Cardiac fibroblast (primary cell): ENCODE data around the gene PTPRG.

Experiments
- DNase-seq, 2 donors: peaks; one replicate each; pipeline versions ENCODE4 v3.0.0 to v3.0.0-alpha.2; 2010; ENCODE audit warnings: low read depth in 2 of 2
- H3K4me3 ChIP-seq, 2 donors: replicated peaks in 1 of 2; 1 replicate in 1 of 2; 2 replicates in 1 of 2; pipeline ENCODE4 v1.5.1; 2011; ENCODE audit warnings: low read depth in 2 of 2, low read length in 2 of 2, mild to moderate bottlenecking in 2 of 2, moderate library complexity in 1 of 2
- TF ChIP-seq, protein P1 (sequence below): IDR thresholded peaks from one replicate; pipeline ENCODE4 v1.5.1; 2011; ENCODE audit warnings: low read depth, mild to moderate bottlenecking, low read length, inconsistent platforms

PTPRG gene

DNA sequence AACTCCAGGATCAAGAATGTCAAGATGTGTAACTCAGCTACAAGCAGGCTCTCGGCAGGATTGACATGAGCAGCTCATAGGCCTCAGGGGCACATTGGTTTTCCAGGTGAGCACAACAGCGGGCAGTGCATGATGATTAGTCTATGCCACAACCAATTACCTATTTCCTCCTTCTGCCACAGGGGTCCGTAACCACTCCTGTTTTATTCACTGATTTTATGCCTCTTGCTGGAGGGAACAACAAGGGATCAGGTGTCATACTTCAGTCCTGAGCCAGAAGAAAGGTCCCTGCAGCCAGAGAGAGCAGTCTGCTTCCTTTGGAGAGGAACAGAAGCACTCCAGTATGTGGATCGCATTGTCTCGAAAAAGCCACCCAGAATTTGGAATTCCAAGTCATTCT, 35.1 kb upstream of the PTPRG start:
- H3K4me3 ChIP-seq, result no peak overlapping the region
- TF ChIP-seq, protein P1, sequence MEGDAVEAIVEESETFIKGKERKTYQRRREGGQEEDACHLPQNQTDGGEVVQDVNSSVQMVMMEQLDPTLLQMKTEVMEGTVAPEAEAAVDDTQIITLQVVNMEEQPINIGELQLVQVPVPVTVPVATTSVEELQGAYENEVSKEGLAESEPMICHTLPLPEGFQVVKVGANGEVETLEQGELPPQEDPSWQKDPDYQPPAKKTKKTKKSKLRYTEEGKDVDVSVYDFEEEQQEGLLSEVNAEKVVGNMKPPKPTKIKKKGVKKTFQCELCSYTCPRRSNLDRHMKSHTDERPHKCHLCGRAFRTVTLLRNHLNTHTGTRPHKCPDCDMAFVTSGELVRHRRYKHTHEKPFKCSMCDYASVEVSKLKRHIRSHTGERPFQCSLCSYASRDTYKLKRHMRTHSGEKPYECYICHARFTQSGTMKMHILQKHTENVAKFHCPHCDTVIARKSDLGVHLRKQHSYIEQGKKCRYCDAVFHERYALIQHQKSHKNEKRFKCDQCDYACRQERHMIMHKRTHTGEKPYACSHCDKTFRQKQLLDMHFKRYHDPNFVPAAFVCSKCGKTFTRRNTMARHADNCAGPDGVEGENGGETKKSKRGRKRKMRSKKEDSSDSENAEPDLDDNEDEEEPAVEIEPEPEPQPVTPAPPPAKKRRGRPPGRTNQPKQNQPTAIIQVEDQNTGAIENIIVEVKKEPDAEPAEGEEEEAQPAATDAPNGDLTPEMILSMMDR, result no peak
- no peak for DNase-seq

GRCh38 chr3:61527011-61527410, 34.4 kb upstream of the PTPRG start:
- TF ChIP-seq, protein P1, result no peak
- H3K4me3 ChIP-seq, result no peak overlapping the region

GRCh38 chr3:61530355-61530754, 31.0 kb upstream of the PTPRG start:
- TF ChIP-seq, protein P1, result peak; percentile 61
- H3K4me3 ChIP-seq, result no peak overlapping the region
- DNase-seq, result peak; percentile 62 to 64

More at GRCh38 chr3:61527011-61527410, 34.4 kb upstream of the PTPRG start:
- DNase-seq, result no peak

DNA sequence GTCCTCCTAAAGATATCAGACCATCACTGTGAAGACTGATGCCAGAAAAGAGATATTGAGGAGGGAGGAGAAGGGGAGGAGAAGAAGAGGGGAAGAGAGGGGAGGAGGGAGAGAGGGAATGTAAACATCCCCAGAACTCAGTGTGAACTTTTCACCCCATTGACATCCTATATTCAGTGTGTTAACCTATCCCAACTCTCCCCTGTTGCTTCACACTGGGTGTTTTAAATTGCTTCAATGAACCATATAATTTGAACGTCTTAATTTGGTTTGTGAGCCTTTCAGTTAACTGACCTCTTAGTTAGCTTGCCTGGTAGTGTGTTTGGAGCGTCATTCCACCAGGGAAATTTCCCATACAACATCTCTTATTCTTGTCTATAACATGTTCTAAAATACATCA, 29.8 kb upstream of the PTPRG start:
- H3K4me3 ChIP-seq, result no peak overlapping the region
- TF ChIP-seq, protein P1, result no peak
- no peak for DNase-seq

DNA sequence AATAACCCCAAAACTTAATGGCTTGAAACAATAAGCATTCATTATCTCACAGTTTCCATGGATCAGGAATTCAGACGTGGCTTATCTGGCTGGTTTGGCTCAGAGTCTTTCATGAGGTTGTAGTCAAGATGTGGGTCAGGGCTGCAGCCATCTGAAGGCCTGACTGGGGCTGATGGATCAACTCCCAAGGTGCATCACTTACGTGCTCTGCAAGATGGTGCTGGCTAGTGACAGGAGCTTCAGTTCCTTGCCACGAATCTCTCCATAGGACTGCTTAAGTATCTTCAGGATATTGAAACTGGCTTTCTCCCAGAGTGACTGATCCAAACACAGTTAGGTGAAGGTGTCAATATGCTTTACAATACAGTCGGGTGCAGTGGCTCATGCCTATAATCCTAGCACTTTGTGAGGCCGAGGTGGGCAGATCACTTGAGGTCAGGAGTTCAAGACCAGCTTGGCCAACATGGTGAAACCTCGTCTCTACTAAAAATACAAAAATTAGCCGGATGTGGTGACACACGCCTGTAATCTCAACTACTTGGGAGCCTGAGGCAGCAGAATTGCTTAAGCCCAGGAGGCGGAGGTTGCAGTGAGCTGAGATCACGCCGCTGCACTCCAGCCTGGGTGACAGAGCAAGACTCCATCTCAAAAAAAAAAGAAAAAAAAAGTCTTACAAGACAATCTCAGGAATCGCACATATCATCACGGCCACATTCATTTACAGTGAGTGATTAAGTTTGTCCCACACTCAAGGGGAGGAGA, 28.5 kb upstream of the PTPRG start:
- TF ChIP-seq, protein P1, result no peak
- no peak overlapping the region for H3K4me3 ChIP-seq
- no peak for DNase-seq

DNA sequence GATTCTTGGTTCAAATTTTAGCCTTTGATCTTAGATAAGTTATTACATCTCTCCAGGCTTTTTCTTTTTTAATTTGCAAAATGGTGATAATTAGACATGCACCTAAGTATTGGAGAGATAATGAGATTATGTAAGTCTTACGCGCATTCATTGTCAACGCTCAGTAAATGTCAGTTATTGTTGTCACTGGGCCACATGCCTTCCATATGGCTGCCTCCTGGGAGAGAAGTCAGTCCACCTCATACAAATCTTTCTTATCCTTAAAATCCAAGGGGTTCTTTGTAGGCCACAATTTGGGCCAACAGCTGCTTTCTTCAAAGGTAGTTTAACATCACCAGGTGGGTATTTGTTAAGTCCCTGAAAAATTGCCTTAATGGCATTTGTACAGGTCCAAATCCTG, 25.5 kb upstream of the PTPRG start:
- H3K4me3 ChIP-seq, result no peak overlapping the region
- TF ChIP-seq, protein P1, result no peak
- DNase-seq, result no peak

DNA sequence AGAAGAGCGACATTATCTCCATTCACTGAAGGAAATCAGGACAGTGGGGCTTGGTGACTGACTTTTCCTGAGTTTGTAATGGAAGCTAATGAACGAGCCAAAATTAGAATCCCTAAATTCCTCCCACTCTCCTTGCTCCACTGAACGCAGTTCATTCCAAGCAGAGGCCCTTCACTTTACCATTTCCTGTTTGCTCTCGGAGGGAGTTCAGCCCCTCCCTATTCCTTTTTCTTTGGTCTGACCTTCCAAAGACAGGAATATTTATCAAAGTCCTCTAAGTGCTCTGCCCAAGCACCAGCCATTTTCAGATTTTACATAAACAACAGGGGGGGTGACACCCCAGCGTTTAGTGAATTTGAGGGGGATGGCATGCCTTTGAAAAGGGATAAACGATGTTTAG, 24.0 kb upstream of the PTPRG start:
- peak; percentile 13 to 64 for DNase-seq
- no peak overlapping the region for H3K4me3 ChIP-seq
- TF ChIP-seq, protein P1, result no peak
